ENCODE results near the gene THAP3. TPM values are rescaled to one million over a fixed set of nuclear protein-coding genes. Genes with fewer than 3 reads are reported as not detected.

THAP3 gene
- total RNA-seq, 6 donors from 2014 or later, result 7.7 to 26.2 (median 17.3) TPM

DNA sequence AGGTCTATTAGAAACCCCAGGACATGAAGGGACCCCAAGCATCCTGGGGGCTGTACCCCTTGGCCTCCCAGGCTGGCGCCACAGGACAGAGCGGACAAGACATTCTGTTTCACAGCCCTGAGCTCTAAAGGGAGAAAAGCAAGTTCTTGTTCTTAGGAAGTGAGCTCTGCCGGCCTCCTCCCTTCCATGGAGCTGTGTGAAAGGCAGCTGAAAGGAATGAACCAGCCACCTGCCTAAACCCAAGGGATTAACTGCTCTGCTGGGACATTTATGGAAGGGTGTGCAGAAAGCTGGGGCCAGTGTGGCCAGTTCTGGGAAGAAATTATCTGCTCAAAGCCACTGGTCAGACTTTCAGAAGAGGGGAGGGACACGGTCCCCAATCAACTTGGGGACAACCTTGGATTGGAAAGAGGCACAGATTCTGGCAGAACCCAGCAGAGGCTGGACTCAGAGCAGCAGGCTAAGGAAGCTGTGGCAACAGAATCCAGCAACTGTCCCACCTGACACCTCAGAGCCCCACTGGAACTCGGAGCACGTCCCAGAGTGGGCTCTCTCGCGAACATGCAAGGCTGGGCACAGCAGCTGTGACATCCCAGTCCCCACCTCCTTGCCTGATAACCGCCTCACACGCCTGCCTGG, 24.1 kb upstream of the THAP3 start:
- H3K27me3 ChIP-seq, result no peaks in the 10 kb centered on the region
- 17 to 20% methylated on average over 10 of the region's 10 CpGs for WGBS, 2 donors
- no peaks in the 10 kb centered on the region for H3K9me3 ChIP-seq
- no peak for ATAC-seq (ENCODE audit: low FRiP score in 2 of 2)
- H3K4me3 ChIP-seq, result peak overlapping the region; percentile 72 to 99 (median 78)
- TF ChIP-seq POLR2AphosphoS5 (IDR thresholded peaks at IDR 0.05), result no peak
- no peak for TF ChIP-seq EP300 (IDR thresholded peaks at IDR 0.05)
- TF ChIP-seq, protein P1, sequence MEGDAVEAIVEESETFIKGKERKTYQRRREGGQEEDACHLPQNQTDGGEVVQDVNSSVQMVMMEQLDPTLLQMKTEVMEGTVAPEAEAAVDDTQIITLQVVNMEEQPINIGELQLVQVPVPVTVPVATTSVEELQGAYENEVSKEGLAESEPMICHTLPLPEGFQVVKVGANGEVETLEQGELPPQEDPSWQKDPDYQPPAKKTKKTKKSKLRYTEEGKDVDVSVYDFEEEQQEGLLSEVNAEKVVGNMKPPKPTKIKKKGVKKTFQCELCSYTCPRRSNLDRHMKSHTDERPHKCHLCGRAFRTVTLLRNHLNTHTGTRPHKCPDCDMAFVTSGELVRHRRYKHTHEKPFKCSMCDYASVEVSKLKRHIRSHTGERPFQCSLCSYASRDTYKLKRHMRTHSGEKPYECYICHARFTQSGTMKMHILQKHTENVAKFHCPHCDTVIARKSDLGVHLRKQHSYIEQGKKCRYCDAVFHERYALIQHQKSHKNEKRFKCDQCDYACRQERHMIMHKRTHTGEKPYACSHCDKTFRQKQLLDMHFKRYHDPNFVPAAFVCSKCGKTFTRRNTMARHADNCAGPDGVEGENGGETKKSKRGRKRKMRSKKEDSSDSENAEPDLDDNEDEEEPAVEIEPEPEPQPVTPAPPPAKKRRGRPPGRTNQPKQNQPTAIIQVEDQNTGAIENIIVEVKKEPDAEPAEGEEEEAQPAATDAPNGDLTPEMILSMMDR (IDR thresholded peaks at IDR 0.05), result no peak
- no peak for TF ChIP-seq POLR2A (IDR thresholded peaks at IDR 0.05)
- peaks cover 13 to 37% (median 29%) of the 10 kb centered on the region in 4 donors for H3K36me3 ChIP-seq
- peak overlapping the region; percentile 96 to 100 (median 98) for H3K27ac ChIP-seq
- DNase-seq, result no peak
- peaks cover 51 to 68% (median 57%) of the 10 kb centered on the region in 4 donors for H3K4me1 ChIP-seq

DNA sequence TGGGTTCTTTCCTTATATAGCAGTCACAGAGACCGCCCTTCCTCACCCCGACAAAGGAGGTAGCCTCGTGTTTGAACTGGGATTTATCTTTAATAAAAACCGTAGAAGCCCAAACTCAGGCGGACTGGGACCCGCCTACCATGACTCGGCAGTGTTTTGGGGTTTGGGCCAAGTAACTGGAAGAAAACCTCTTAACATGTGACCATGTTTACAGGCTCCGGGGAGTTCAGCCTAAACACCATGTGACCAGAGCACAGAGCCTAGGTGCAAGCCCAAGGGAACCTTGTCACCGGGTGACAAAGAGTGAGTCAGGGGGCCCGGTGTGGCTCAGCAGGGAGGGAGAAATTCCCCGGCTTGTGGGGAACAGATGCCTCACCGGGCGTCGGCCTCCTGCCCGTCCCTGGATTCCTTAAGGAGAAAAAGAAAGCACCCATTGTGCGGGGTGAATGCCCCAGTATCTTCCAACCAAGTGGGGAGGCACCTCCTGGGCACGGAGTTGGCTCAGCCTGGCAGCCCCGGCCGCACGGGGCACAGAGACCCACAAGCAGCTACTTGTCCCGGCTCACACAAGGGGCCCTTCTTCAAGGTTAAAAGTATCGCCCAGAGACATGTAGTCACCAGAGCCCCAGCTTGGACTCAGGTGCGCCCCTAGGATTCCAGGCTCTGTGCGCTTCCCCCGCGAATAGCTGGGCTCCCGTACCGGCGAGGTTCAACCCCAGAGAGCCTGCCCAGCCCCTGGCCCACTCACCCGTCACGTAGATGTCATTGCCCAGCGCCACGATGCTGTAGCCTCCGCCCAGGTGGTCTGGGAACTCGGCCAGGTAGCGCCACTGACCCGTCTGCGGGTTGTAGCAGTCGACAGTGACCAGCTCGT, 23.4 kb upstream of the THAP3 start:
- H3K4me1 ChIP-seq, result peaks cover 51 to 62% (median 54%) of the 10 kb centered on the region in 4 donors
- WGBS, 2 donors, result 0% methylated on average over 9 to 28 of the region's 40 CpGs
- TF ChIP-seq EP300 (IDR thresholded peaks at IDR 0.05) (peak in 1 of 4 donors; percentile 34), POLR2A (IDR thresholded peaks at IDR 0.05) (peak; percentile 45 to 78 (median 60)), POLR2AphosphoS5 (IDR thresholded peaks at IDR 0.05) (peak; percentile 48 to 90)
- TF ChIP-seq, protein P1 (IDR thresholded peaks at IDR 0.05), result no peak

DNA sequence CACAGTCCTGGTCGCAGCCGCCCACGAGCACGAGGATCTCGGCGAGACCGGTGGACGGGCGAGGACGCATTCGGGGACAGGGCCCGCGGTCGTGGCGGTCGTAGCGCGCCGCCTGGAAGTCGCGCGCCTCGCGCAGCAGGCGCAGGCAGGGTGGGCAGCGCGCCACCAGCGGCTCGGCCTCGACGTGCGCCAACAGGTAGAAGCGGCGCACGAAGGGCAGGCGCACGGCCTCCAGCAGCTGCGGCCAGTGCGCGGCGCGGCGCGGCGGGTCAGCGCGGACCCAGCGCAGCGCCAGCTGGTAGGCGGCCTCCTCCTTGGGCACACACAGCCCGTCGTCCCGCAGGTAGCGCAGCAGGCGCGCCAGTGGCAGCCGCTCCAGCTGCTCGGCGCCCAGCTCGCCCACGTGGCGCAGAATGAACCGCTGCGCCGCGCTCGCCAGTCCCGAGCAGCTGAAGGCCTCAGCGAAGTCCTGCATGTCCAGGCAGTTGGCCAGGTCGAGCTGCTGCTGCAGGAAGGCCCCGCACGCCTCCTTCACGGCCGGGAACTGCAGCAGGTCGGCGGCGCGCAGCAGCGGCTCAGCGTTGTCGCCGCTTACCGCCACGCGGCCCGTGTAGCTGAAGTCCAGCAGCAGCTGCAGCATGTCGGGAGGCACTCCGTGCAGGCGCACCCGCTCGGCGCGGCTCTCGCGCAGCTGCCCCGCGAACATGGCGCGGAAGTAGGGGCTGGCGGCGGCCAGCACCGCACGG, 22.6 kb upstream of the THAP3 start:
- Histone ChIP-seq H3K9me3 (no peaks in the 10 kb centered on the region), H3K27ac (peak overlapping the region; percentile 96 to 100 (median 98)), H3K4me3 (peak overlapping the region; percentile 72 to 99 (median 78)), H3K4me1 (peaks cover 44 to 54% (median 47%) of the 10 kb centered on the region in 4 donors), H3K36me3 (peaks cover 7 to 22% (median 15%) of the 10 kb centered on the region in 4 donors), H3K27me3 (no peaks in the 10 kb centered on the region)
- TF ChIP-seq EP300 (IDR thresholded peaks at IDR 0.05), result no peak
- TF ChIP-seq, protein P1 (IDR thresholded peaks at IDR 0.05), result peak in 1 of 6 experiments; percentile 2
- peak in 1 of 4 donors; percentile 11 for TF ChIP-seq POLR2A (IDR thresholded peaks at IDR 0.05)
- peak; percentile 43 to 91 for DNase-seq
- ATAC-seq (ENCODE audit: low FRiP score in 2 of 2), result peak; percentile 1 to 56
- 1% methylated on average over 61 of the region's 103 CpGs; no CpG with 5 or more reads in 1 of the 2 donors for WGBS, 2 donors

More for the DNA sequence above, 23.4 kb upstream of the THAP3 start:
- Histone ChIP-seq H3K9me3 (no peaks in the 10 kb centered on the region), H3K4me3 (peak overlapping the region; percentile 72 to 99 (median 78)), H3K27me3 (no peaks in the 10 kb centered on the region), H3K27ac (peak overlapping the region; percentile 96 to 100 (median 98)), H3K36me3 (peaks cover 11 to 30% (median 21%) of the 10 kb centered on the region in 4 donors)
- DNase-seq, result peak; percentile 87 to 94
- peak; percentile 57 to 68 for ATAC-seq (ENCODE audit: low FRiP score in 2 of 2)

DNA sequence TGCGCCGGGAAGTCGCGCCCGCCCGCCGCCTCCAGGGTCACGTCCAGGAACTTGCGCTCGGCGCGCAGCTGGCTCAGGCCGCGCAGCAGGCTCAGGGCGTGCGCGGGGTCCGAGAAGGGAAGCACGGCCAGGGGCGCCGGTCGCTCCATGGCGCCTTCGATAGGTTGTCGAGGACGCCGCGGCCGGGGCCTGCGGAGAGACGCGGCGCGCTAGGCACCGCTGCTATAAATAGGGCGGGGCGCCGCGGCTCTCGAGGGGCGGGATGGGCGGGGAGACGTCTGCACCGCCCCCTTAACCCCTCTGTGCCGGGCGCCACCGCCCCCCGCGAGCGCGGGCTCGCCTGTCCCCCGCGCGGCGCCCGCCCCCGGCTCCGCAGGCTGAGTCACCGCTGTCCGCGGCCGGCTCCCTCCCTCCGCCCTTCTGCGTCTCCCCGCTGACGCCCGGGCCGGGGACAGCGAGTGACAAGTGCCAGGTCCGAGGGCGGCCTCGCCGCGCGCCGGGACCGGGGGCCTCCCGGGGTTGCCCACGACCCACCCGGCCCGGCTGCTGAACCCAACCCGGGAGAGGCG, 21.9 kb upstream of the THAP3 start, which contains the start of gene KLHL21:
KLHL21 (minus strand) TSS at position 201 of the 569 bp plus-strand sequence; CDS start at position 149, 52 bp downstream.
- no peaks in the 10 kb centered on the region for H3K9me3 ChIP-seq
- ATAC-seq (ENCODE audit: low FRiP score in 2 of 2), result peak; percentile 88 to 91
- TF ChIP-seq, protein P1 (IDR thresholded peaks at IDR 0.05), result peak in 1 of 6 experiments; percentile 36
- TF ChIP-seq EP300 (IDR thresholded peaks at IDR 0.05), result no peak
- TF ChIP-seq POLR2A (IDR thresholded peaks at IDR 0.05), result peak in 3 of 4 donors; percentile 71 to 96 (median 87)
- peak; percentile 81 to 94 for TF ChIP-seq POLR2AphosphoS5 (IDR thresholded peaks at IDR 0.05)
- H3K4me3 ChIP-seq, result peak within 1 kb of the TSS; percentile 72 to 99 (median 78)
- peak within 1 kb of the TSS; percentile 96 to 100 (median 98) for H3K27ac ChIP-seq
- peaks cover 3 to 15% (median 9%) of the 10 kb centered on the region in 4 donors for H3K36me3 ChIP-seq
- peak; percentile 94 to 98 for DNase-seq
- no peaks in the 10 kb centered on the region for H3K27me3 ChIP-seq
- WGBS, 2 donors, result 1% methylated on average over 16 of the region's 84 CpGs; no CpG with 5 or more reads in 1 of the 2 donors
- peaks cover 38 to 47% (median 40%) of the 10 kb centered on the region in 4 donors for H3K4me1 ChIP-seq

All from upper lobe of left lung (tissue), 6 donors.